Central memory CD8-positive, alpha-beta T cell (primary cell): ENCODE measurements around the gene PSMD9.
"Not testable (repeated sequence)": the region's sequence is repeated elsewhere in the genome, so short reads cannot be mapped to it uniquely, and the experiment has no call there.

Experiments used
- ATAC-seq: fragments of 150-1000 bp; cut with Tn5 transposase; replicated peaks from 2 replicates; pipeline ENCODE4 v1.10.0; 2022; ENCODE audit warnings: mild to moderate bottlenecking, moderate FRiP score, moderate number of reproducible peaks; ENCODE audit not compliant: poor library complexity, severe bottlenecking; ENCODE audit errors: extremely low read depth
- DNase-seq, 2 donors: peaks; one replicate each; pipeline ENCODE4 v3.0.0; 2021; ENCODE audit warnings: low spot score in 2 of 2
- H3K27ac Mint-ChIP-seq: one replicate; pipeline ENCODE4 v1.8.0; 2022; ENCODE audit warnings: low read depth, mild to moderate bottlenecking, moderate library complexity, mixed read lengths
- H3K27me3 Mint-ChIP-seq: one replicate; pipeline ENCODE4 v1.8.0; 2022; ENCODE audit warnings: mixed read lengths
- H3K36me3 Mint-ChIP-seq: one replicate; pipeline ENCODE4 v1.8.0; 2022; ENCODE audit warnings: mild to moderate bottlenecking, moderate library complexity, mixed read lengths; ENCODE audit not compliant: insufficient read depth
- H3K4me1 Mint-ChIP-seq: one replicate; pipeline ENCODE4 v1.8.0; 2022; ENCODE audit warnings: mixed read lengths
- H3K4me3 Mint-ChIP-seq: one replicate; pipeline ENCODE4 v1.8.0; 2022; ENCODE audit warnings: mild to moderate bottlenecking, moderate library complexity, mixed read lengths
- H3K9me3 Mint-ChIP-seq: one replicate; pipeline ENCODE4 v1.8.0; 2022; ENCODE audit warnings: mixed read lengths

Gene PSMD9

DNA sequence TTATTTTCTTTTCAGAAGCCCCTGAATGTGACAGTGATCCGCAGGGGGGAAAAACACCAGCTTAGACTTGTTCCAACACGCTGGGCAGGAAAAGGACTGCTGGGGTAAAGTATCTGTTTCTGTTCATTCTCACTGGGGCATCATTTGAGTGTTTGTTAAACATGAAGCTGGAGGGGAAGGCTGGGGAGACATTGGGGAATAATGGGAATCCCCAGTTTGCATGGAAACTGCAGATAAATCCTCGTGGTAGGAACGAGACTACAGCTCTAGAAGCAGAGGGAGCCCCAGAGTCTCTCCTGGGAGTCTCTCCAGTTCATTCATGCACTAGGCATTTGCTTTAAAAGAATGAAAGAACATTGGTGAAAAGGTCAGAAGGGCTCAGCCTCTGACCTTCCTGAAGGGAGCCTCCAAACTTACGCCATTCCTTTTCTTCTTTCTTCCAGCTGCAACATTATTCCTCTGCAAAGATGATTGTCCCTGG is 27.3 kb downstream of the PSMD9 start:
- no peaks in the 10 kb centered on the region for H3K27me3 Mint-ChIP-seq
- H3K9me3 Mint-ChIP-seq: no peaks in the 10 kb centered on the region
- ATAC-seq (no peak), DNase-seq (no peak)
- H3K27ac Mint-ChIP-seq: no peak overlapping the region
- peaks cover 13% of the 10 kb centered on the region for H3K4me1 Mint-ChIP-seq
- H3K4me3 Mint-ChIP-seq: no peak overlapping the region
- H3K36me3 Mint-ChIP-seq: peaks cover 43% of the 10 kb centered on the region

DNA sequence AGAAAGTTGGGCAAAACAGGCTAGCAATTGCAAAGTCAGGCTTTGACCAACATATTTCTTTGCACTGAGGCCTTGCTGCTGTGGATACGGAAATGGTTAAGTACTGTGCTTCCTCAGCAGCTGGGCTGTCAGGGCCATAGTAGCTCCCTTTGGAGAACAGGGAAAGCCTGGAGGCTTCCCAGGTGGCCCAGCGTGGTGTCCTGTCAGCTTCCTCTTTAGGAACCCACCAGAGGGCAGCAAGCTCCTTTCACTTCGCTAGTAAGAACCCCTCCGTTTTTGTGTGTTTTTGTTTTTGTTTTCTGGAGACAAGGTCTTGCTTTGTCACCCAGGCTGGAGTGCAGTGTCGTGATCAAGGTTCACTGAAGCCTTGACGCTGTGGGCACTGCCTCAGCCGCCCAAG is 28.1 kb downstream of the PSMD9 start:
- DNase-seq (no peak), ATAC-seq (no peak)
- H3K27ac Mint-ChIP-seq: no peak overlapping the region
- no peaks in the 10 kb centered on the region for H3K27me3 Mint-ChIP-seq
- no peaks in the 10 kb centered on the region for H3K9me3 Mint-ChIP-seq
- no peak overlapping the region for H3K4me3 Mint-ChIP-seq
- peaks cover 18% of the 10 kb centered on the region for H3K4me1 Mint-ChIP-seq
- H3K36me3 Mint-ChIP-seq: peaks cover 34% of the 10 kb centered on the region

- ATAC-seq (peak; percentile 100), DNase-seq (peak; percentile 88 to 89)
- peak within 1 kb of the TSS; percentile 65 for H3K4me3 Mint-ChIP-seq
- H3K27me3 Mint-ChIP-seq: no peaks in the 10 kb centered on the region
- H3K27ac Mint-ChIP-seq: peak within 1 kb of the TSS; percentile 91
- peaks cover 18% of the 10 kb centered on the region for H3K4me1 Mint-ChIP-seq
- peaks cover 23% of the 10 kb centered on the region for H3K36me3 Mint-ChIP-seq
- H3K9me3 Mint-ChIP-seq: no peaks in the 10 kb centered on the region
These were observed 29.5 kb downstream of the PSMD9 start, which contains the start of gene CFAP251 for GRCh38 chr12:121917950-121918678. CFAP251 (plus strand) TSS chr12:121918592; CDS start chr12:121921306, 2,714 bp downstream.

DNA sequence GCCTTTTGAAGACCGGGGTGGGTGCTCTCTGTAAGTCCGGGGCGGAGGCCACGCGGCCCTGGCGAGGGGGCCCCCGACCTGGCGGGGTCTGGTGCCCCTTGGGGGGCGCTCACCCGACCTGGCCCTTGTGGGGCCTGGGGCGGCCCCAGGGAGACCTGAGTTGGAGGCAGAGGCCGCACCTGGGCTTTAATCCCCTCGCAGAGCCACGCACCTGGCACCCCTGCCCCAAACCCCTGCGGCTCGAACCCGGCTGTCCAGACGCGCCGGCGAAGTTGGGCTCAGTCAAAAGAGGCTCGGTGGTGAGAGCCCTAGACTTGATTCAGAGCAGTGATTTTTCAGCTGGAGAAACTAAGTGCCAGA is 30.1 kb downstream of the PSMD9 start:
- DNase-seq: no peak
- H3K27me3 Mint-ChIP-seq: no peaks in the 10 kb centered on the region
- H3K27ac Mint-ChIP-seq: peak overlapping the region; percentile 91
- no peaks in the 10 kb centered on the region for H3K9me3 Mint-ChIP-seq
- peaks cover 18% of the 10 kb centered on the region for H3K36me3 Mint-ChIP-seq
- H3K4me1 Mint-ChIP-seq: peaks cover 18% of the 10 kb centered on the region
- peak overlapping the region; percentile 65 for H3K4me3 Mint-ChIP-seq
- ATAC-seq: peak; percentile 10

DNA sequence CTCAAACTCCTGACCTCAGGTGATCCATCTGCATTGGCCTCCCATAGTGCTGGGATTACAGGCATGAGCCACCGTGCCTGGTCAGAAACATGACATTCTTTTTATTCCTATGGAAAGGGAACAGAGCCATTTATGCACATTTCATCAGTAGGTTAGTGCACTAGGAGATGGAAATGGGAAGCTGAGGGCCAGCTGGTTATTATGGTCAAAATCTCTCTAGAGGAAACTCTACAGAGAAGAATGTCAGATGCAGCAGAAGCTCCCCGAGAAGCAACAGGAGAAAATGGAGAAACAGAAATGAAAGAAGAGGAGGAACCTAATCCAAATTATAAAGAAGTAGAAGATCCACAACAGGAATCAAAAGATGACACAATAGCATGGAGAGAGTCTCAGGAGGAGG is 32.5 kb downstream of the PSMD9 start:
- peaks cover 18% of the 10 kb centered on the region for H3K4me1 Mint-ChIP-seq
- ATAC-seq (no peak), DNase-seq (no peak)
- H3K4me3 Mint-ChIP-seq: no peak overlapping the region
- no peaks in the 10 kb centered on the region for H3K27me3 Mint-ChIP-seq
- peak overlapping the region; percentile 74 for H3K27ac Mint-ChIP-seq
- H3K36me3 Mint-ChIP-seq: peaks cover 12% of the 10 kb centered on the region
- H3K9me3 Mint-ChIP-seq: no peaks in the 10 kb centered on the region

DNA sequence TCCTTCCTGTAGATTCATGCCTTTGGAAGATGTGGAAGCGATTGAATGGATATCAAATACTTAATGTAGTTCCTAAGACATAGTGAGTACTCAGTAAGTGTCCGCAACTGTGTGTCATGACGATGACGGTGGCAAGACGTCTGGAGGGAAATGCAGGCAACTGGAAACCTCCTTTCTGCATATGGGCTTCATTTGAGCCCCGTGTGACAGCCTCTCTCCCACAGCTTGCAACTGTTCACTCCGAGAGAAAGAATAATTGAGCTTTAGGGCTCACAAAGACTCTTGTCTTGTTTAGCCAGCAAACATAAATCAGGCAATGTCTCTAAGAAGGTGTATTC is 36.7 kb downstream of the PSMD9 start:
- H3K9me3 Mint-ChIP-seq: no peaks in the 10 kb centered on the region
- no peak overlapping the region for H3K27ac Mint-ChIP-seq
- no peak for DNase-seq
- peaks cover 6% of the 10 kb centered on the region for H3K4me1 Mint-ChIP-seq
- no peak for ATAC-seq
- no peaks in the 10 kb centered on the region for H3K27me3 Mint-ChIP-seq
- no peaks in the 10 kb centered on the region for H3K36me3 Mint-ChIP-seq
- H3K4me3 Mint-ChIP-seq: no peak overlapping the region

GRCh38 chr12:121926874-121927706 is 38.5 kb downstream of the PSMD9 start:
- DNase-seq (no peak), ATAC-seq (no peak)
- Mint-ChIP-seq H3K4me1 (no peaks in the 10 kb centered on the region), H3K36me3 (no peaks in the 10 kb centered on the region), H3K4me3 (no peak overlapping the region), H3K27ac (no peak overlapping the region), H3K9me3 (no peaks in the 10 kb centered on the region), H3K27me3 (no peaks in the 10 kb centered on the region)

GRCh38 chr12:121927813-121928212 is 39.2 kb downstream of the PSMD9 start:
- Mint-ChIP-seq H3K27ac (no peak overlapping the region), H3K4me1 (no peaks in the 10 kb centered on the region), H3K36me3 (no peaks in the 10 kb centered on the region), H3K9me3 (no peaks in the 10 kb centered on the region), H3K4me3 (no peak overlapping the region), H3K27me3 (no peaks in the 10 kb centered on the region)
- no peak for DNase-seq
- ATAC-seq: no peak

DNA sequence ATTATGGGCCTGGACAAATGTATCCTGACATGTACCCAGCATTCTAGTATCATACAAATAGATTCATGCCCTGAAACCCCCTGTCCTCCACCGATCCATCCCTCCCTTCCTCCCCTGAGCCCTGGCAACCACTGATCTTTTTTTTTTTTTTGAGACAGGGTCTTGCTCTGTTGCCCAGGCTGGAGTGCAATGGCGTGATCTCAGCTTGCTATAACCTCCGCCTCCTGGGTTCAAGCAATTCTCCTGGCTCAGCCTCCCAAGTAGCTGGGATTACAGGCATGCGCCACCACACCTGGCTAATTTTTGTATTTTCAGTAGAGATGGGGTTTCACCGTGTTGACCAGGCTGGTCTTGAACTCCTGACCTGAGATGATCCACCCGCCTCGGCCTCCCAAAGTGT is 41.0 kb downstream of the PSMD9 start:
- not testable (repeated sequence) for H3K36me3 Mint-ChIP-seq, H3K4me3 Mint-ChIP-seq, DNase-seq, ATAC-seq, H3K27me3 Mint-ChIP-seq, H3K9me3 Mint-ChIP-seq, H3K4me1 Mint-ChIP-seq, H3K27ac Mint-ChIP-seq

DNA sequence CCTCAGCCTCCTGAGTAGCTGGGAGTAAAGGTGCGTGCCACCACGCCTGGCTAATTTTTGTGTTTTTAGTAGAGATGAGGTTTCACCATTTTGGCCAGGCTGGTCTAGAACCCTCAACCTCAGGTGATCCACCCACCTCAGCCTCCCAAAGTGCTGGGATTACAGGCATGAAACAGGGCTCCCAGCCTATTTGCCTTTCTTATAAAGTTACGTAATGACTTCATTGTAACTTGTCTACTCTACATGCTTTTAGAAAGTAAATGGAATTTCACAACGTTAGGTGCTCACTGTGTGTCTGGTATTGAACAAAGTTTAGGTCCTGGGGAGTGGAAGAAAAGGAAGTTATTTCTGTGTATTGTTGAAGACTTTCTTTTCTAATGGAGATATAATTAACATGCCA is 42.3 kb downstream of the PSMD9 start:
- H3K36me3 Mint-ChIP-seq: no peaks in the 10 kb centered on the region
- H3K4me3 Mint-ChIP-seq: no peak overlapping the region
- ATAC-seq (no peak), DNase-seq (no peak)
- no peak overlapping the region for H3K27ac Mint-ChIP-seq
- no peaks in the 10 kb centered on the region for H3K9me3 Mint-ChIP-seq
- H3K27me3 Mint-ChIP-seq: no peaks in the 10 kb centered on the region
- no peaks in the 10 kb centered on the region for H3K4me1 Mint-ChIP-seq

- Mint-ChIP-seq H3K36me3 (no peaks in the 10 kb centered on the region), H3K27ac (no peak overlapping the region), H3K27me3 (no peaks in the 10 kb centered on the region), H3K4me3 (no peak overlapping the region), H3K4me1 (no peaks in the 10 kb centered on the region), H3K9me3 (no peaks in the 10 kb centered on the region)
- ATAC-seq: no peak
- DNase-seq: no peak
These were observed 43.6 kb downstream of the PSMD9 start for GRCh38 chr12:121932176-121932536.

DNA sequence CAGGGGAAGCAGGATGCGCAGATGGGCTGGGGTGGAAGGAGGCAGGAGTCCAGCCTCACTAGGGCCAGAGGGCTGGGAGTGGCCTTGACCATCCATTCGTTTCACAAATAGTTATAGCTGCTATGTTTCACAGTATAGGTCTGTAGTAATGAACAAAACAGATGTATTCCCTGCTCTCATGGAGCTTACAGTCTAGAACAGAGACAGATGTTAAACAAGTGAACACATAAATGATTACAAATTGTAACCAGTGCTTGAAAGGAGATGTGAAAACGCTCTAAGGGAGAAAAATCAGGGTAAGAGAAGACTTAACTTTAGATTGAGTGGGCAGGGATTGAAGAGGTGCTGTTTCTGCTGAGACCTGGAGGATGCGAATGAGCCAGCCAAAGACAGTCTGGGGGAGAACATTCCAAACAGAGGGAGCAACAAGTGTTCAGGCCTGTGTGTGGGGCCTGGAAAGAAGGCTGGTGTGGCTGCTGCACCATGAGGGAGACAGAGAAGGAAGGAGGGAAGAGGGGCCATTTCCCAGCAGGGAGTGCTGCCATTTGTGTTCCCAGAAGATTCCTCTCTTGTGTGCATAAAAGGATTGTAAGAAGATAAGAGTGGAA is 44.4 kb downstream of the PSMD9 start:
- Mint-ChIP-seq H3K27ac (peak overlapping the region; percentile 10), H3K9me3 (no peaks in the 10 kb centered on the region), H3K4me3 (no peak overlapping the region), H3K27me3 (no peaks in the 10 kb centered on the region), H3K4me1 (no peaks in the 10 kb centered on the region), H3K36me3 (no peaks in the 10 kb centered on the region)
- ATAC-seq (no peak), DNase-seq (no peak)
